Ovary (tissue), 9 donors: ENCODE data around the gene AFAP1. TPM values are rescaled to one million over a fixed set of nuclear protein-coding genes. Genes with fewer than 3 reads are reported as not detected.

Experiments used
- DNase-seq, 5 donors: peaks; one replicate each; pipeline ENCODE4 v3.0.0-alpha.2; 2019 to 2020
- H3K27ac ChIP-seq, 2 donors: fragments of 200-600 bp; one replicate each; pipeline versions ENCODE4 v1.5.1 to v1.8.0; 2019 to 2022
- H3K27me3 ChIP-seq: fragments of 200-600 bp; one replicate; pipeline ENCODE4 v1.8.0; 2022
- H3K36me3 ChIP-seq: fragments of 200-600 bp; sonication (generic); one replicate; pipeline ENCODE4 v1.5.1; 2019
- H3K4me1 ChIP-seq: one replicate; pipeline ENCODE4 v1.8.1; 2013; ENCODE audit warnings: mild to moderate bottlenecking, moderate library complexity; ENCODE audit not compliant: insufficient read depth
- H3K4me3 ChIP-seq: fragments of 200-600 bp; sonication (generic); one replicate; pipeline ENCODE4 v1.5.1; 2017
- H3K9me3 ChIP-seq, 2 donors: fragments of 200-600 bp in 1 of 2; sonication (generic) in 1 of 2; one replicate each; pipeline versions ENCODE4 v1.5.1 to v1.8.1; 2013 to 2019; ENCODE audit warnings: mild to moderate bottlenecking in 1 of 2, moderate library complexity in 1 of 2
- CTCF ChIP-seq, 3 donors: fragments of 450-650 bp in 2 of 3; fragments of 200-600 bp in 1 of 3; IDR thresholded peaks; one replicate each; pipeline versions ENCODE4 v1.5.1 to v1.8.0; 2016 to 2022; ENCODE audit warnings: antibody characterized with exemption in 3 of 3, mild to moderate bottlenecking in 1 of 3
- EP300 ChIP-seq: sonication (generic); formaldehyde crosslinking; IDR thresholded peaks from one replicate; pipeline ENCODE4 v1.6.1; 2017; ENCODE audit warnings: antibody characterized with exemption
- POLR2A ChIP-seq: fragments of 450-650 bp; IDR thresholded peaks from one replicate; pipeline ENCODE4 v1.6.1; 2017; ENCODE audit warnings: antibody characterized with exemption, mild to moderate bottlenecking, moderate library complexity
- WGBS, 3 donors: extraction: QIAGEN DNeasy Blood & Tissue Kit in 1 of 3; methylation state at CpG; one replicate each; pipeline versions ENCODE4 v1.1.5 to v1.1.7; 2013 to 2017; 5-methylcytosine and 5-hydroxymethylcytosine counted together
- intact Hi-C, 4 donors: fragments of 100-400 bp; cut with DNase I; formaldehyde crosslinking; loops; one replicate each; pipeline versions ENCODE4 v1.11.0 to v1.15.1; 2022 to 2023
- polyA plus RNA-seq, 2 donors: library from polyadenylated mRNA; stranded (reverse); fragments of 200-250 nt in 1 of 2; fragments of 350-450 nt in 1 of 2; fragmentation: Illumina TruSeq in 1 of 2; extraction: RNeasy Lipid Tissue Mini Kit (QIAGEN cat#74804) in 1 of 2; gene quantifications; one replicate each; pipeline ENCODE4 v1.2.3, GENCODE V29; 2013 to 2014
- total RNA-seq, 7 donors: library from RNA; depleted of rRNA in 2 of 7; stranded (reverse); fragments of >200 nt in 2 of 7; fragmentation: NEBNext Ultra II Directional in 3 of 7; extraction: Animal tissue kit (Norgen Biotek cat#: 25700) in 3 of 7; gene quantifications; one replicate each; pipeline versions ENCODE4 v1.1.0 to v1.2.4, GENCODE V29; 2016 to 2023
- donor health status: DM: no; HTN: no; CAD: no; lungs with moderate emphysema.
- donor health status: DM: no; HTN: no; CAD: no.
- donor health status: Bipolar disorder and iron deficiency.
- donor health status: DM: yes; HTN: yes; CAD: no.
- donor health status: DM: no; HTN: no; CAD: no.
- donor health status: DM: yes; HTN: yes; CAD: no.

Gene AFAP1
- total and polyA plus RNA-seq, 9 donors = 8.6 to 42.3 (median 23.0) TPM

- Histone ChIP-seq H3K36me3 (no peaks in the 10 kb centered on the region), H3K4me1 (peaks cover 19% of the 10 kb centered on the region), H3K27ac (no peak overlapping the region), H3K4me3 (no peak overlapping the region), H3K27me3 (no peaks in the 10 kb centered on the region), H3K9me3 (no peaks in the 10 kb centered on the region)
- intact Hi-C loops = no loop called here
- no peak for TF ChIP-seq EP300
- DNase-seq = no peak
- WGBS, 3 donors = 23 to 42% (median 28%) methylated on average over 8 of the region's 8 CpGs
These were observed 156.9 kb downstream of the AFAP1 start for GRCh38 chr4:7782783-7783182.

DNA sequence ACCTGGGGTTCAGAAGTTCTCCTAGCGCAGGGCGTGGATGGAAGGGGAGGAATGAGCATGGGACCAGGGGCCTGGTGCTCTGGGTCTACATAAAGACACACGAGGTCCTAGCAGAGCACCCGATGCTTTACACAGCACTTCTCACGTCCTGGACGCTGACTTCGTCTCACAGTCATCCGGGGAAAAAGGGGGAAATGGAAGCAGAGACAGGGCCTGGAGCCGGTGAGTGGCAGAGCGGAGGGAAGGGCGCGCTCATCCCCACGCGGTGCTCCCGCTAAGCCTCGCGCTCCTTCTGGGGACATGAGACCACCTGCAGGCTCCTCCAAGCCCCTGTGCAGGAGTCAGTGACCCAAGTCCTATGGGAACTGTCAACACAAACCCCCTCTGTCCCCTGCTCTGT is 157.7 kb downstream of the AFAP1 start:
- WGBS, 3 donors = 73 to 85% (median 84%) methylated on average over 17 of the region's 17 CpGs
- intact Hi-C loops = no loop called here
- Histone ChIP-seq H3K4me3 (no peak overlapping the region), H3K27me3 (no peaks in the 10 kb centered on the region), H3K9me3 (no peaks in the 10 kb centered on the region), H3K27ac (no peak overlapping the region), H3K36me3 (no peaks in the 10 kb centered on the region), H3K4me1 (peaks cover 19% of the 10 kb centered on the region)
- TF ChIP-seq CTCF (IDR thresholded peaks at IDR 0.05) (no peak), EP300 (no peak), POLR2A (no peak)
- peak in 2 of 5 donors; percentile 12 to 28 for DNase-seq

DNA sequence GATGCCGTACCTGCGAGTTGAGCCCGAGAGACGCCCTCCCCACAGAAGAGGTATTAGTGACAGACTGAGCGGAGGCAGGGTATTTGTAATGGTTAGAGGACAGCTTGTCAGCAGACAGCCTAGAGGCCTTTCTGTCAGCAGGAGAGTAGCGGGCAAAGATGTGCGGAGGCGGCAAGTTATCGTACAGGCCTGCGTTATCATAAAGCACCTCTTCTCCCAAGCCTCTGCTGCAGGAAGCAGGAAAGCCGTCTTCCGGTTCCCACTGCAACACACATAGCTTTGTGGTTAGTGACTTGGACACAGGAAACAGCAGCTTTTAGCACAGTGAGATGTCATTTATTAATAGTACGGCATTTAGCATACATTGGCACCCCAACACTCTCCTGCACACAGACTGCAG is 158.3 kb downstream of the AFAP1 start:
- intact Hi-C loops = no loop called here
- H3K36me3 ChIP-seq = no peaks in the 10 kb centered on the region
- WGBS, 3 donors = 52 to 73% (median 54%) methylated on average over 13 of the region's 13 CpGs
- H3K27ac ChIP-seq = no peak overlapping the region
- H3K9me3 ChIP-seq = no peaks in the 10 kb centered on the region
- H3K4me1 ChIP-seq = peaks cover 19% of the 10 kb centered on the region
- no peaks in the 10 kb centered on the region for H3K27me3 ChIP-seq
- TF ChIP-seq EP300 = no peak
- no peak for TF ChIP-seq POLR2A
- TF ChIP-seq CTCF (IDR thresholded peaks at IDR 0.05) = no peak
- DNase-seq = peak in 2 of 5 donors; percentile 14 to 23
- no peak overlapping the region for H3K4me3 ChIP-seq

DNA sequence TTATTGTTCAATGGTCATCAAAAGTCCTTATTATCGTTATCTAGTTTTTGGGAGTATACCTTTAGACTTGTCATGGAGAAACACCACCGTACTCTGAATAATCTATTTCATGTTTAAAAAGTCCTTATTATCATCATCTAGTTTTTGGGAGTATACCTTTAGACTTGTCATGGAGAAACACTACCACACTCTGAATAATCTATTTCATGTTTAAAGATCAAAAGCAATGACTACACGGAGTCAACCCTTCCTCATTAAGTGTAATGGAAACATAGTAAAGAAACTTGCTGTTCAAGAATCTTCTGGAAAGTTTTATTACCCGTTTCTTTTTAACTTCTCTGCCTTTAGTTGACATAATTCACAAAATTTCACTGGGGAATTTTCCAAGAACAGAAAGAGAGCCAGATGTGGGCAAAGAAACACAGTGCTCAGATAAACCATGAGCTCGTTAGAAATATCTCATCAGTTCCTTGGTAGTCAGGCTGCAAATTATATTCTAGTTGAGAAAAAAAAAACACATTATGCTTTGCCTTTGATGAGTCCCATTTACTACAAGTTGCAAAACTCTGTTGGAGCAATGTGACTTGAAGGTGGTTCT is 158.8 kb downstream of the AFAP1 start:
- Histone ChIP-seq H3K36me3 (no peaks in the 10 kb centered on the region), H3K27ac (no peak overlapping the region), H3K4me1 (peaks cover 19% of the 10 kb centered on the region), H3K9me3 (no peaks in the 10 kb centered on the region), H3K4me3 (no peak overlapping the region), H3K27me3 (no peaks in the 10 kb centered on the region)
- intact Hi-C loops = no loop called here
- TF ChIP-seq POLR2A (no peak), CTCF (IDR thresholded peaks at IDR 0.05) (no peak), EP300 (no peak)
- DNase-seq = no peak
- 44 to 58% (median 48%) methylated on average over 5 of the region's 5 CpGs for WGBS, 3 donors

DNA sequence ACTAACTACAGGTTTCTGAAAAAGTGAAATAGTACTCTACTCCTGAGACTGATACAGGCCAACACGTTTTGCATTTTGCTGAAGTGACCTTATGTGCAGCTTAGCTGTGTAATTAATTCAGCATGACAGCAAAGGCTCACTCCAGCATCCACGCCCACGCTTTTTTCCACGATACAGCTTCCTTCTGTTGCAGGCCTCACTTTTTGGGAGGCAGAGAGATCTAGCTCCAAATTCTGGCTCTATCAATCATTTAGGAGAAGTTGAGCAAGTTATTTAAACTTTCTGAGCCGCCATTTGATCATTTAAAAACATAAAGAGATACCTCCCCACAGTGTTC is 160.3 kb downstream of the AFAP1 start:
- H3K27me3 ChIP-seq = no peaks in the 10 kb centered on the region
- H3K9me3 ChIP-seq = no peaks in the 10 kb centered on the region
- intact Hi-C loops = no loop called here
- no peaks in the 10 kb centered on the region for H3K36me3 ChIP-seq
- no peak overlapping the region for H3K4me3 ChIP-seq
- H3K4me1 ChIP-seq = peaks cover 19% of the 10 kb centered on the region
- TF ChIP-seq POLR2A (no peak), EP300 (no peak), CTCF (IDR thresholded peaks at IDR 0.05) (no peak)
- peak in 2 of 5 donors; percentile 10 to 20 for DNase-seq
- 26 to 37% (median 29%) methylated on average over 5 of the region's 5 CpGs for WGBS, 3 donors
- no peak overlapping the region for H3K27ac ChIP-seq
